GM12878 (cell line): Measurements from ENCODE around the gene LMO3. TPM values are rescaled to one million over a fixed set of nuclear protein-coding genes. Genes with fewer than 3 reads are reported as not detected.

ENCODE experiments used
- ATAC-seq: fragments of 200-7000 bp; cut with Tn5 transposase; 3 replicates; pipeline ENCODE4 v1.9.1; 2020; ENCODE audit warnings: mild to moderate bottlenecking, moderate library complexity
- BruUV-seq: library from RNA; stranded (reverse); fragments of 400-500 nt; replicated peaks from 2 replicates; lab custom pipeline; 2021; lab: Mats Ljungman, UMichigan
- CTCF ChIA-PET: fragments of 300-600 bp; sonication (Branson Sonifier 250); formaldehyde crosslinking; extraction: SDS; loops from one replicate; lab custom pipeline; 2021; ENCODE audit warnings: inconsistent platforms; lab: Yijun Ruan, JAX
- POLR2A ChIA-PET: fragments of 350-600 bp; formaldehyde crosslinking; extraction: SDS; loops from one replicate; lab custom pipeline; 2021; ENCODE audit warnings: inconsistent platforms; lab: Charles Lee
- RAD21 ChIA-PET: fragments of 300-600 bp; sonication (Branson Sonifier 250); formaldehyde crosslinking; loops from one replicate; lab custom pipeline; 2023; ENCODE audit warnings: antibody characterized with exemption; ENCODE audit not compliant: unreplicated experiment; lab: Charles Lee
- SMC1A ChIA-PET: fragments of 300-600 bp; sonication (Branson Sonifier 250); formaldehyde crosslinking; loops from one replicate; lab custom pipeline; 2023; ENCODE audit not compliant: unreplicated experiment, uncharacterized antibody; lab: Charles Lee
- DNase-seq: peaks from one replicate; pipeline ENCODE4 v3.0.0-alpha.2; 2011; ENCODE audit warnings: low read depth, low spot score
- FAIRE-seq: peaks from 3 replicates; lab custom pipeline; 2011; peaks lifted over from hg19 to GRCh38; lab: Jason Lieb, UNC
- H2AFZ ChIP-seq: 2 replicates; pipeline ENCODE4 v1.6.0; 2011; ENCODE audit warnings: low read depth, low read length, control low read depth; ENCODE audit not compliant: control insufficient read depth
- H3K27ac ChIP-seq: 2 replicates; pipeline ENCODE4 v1.5.1; 2011; ENCODE audit warnings: control low read depth; ENCODE audit not compliant: control insufficient read depth, insufficient read depth
- H3K27me3 ChIP-seq, 2 experiments: replicated peaks in 1 of 2; 2 replicates each; pipeline versions ENCODE4 v1.6.0 to v1.6.1; 2011; ENCODE audit warnings: low read length in 1 of 2; ENCODE audit not compliant: control insufficient read depth in 2 of 2, insufficient read depth in 2 of 2
- H3K36me3 ChIP-seq, 2 experiments: 2 replicates each; pipeline ENCODE4 v1.5.1; 2011; ENCODE audit warnings: low read length in 1 of 2; ENCODE audit not compliant: control insufficient read depth in 2 of 2, insufficient read depth in 2 of 2
- H3K4me1 ChIP-seq: 2 replicates; pipeline ENCODE4 v1.6.1; 2011; ENCODE audit warnings: mild to moderate bottlenecking, low read length, moderate library complexity, mixed read lengths; ENCODE audit not compliant: control insufficient read depth, insufficient read depth
- H3K4me2 ChIP-seq: 2 replicates; pipeline ENCODE4 v1.6.0; 2011; ENCODE audit warnings: control low read depth; ENCODE audit not compliant: control insufficient read depth, insufficient read depth
- H3K4me3 ChIP-seq: fragments of 200-600 bp; sonication (generic); 2 replicates; pipeline ENCODE4 v1.5.1; 2016
- H3K79me2 ChIP-seq: 2 replicates; pipeline ENCODE4 v1.6.0; 2011; ENCODE audit warnings: low read length; ENCODE audit not compliant: control insufficient read depth, insufficient read depth
- H3K9ac ChIP-seq: 2 replicates; pipeline ENCODE4 v1.8.0; 2011; ENCODE audit warnings: low read length, control low read depth, mixed read lengths; ENCODE audit not compliant: control insufficient read depth, insufficient read depth
- H3K9me3 ChIP-seq: replicated peaks from 3 replicates; pipeline ENCODE4 v1.5.1; 2011; ENCODE audit warnings: mild to moderate bottlenecking, low read length; ENCODE audit not compliant: control insufficient read depth, insufficient read depth
- H4K20me1 ChIP-seq: 2 replicates; pipeline ENCODE4 v1.6.0; 2011; ENCODE audit not compliant: control insufficient read depth, insufficient read depth
- CHD2 ChIP-seq: IDR thresholded peaks from 2 replicates; pipeline ENCODE4 v1.6.1; 2011; ENCODE audit warnings: low read depth, low read length, improper control_type of control experiment, borderline replicate concordance
- HCFC1 ChIP-seq: fragments of 150-350 bp; IDR thresholded peaks from 2 replicates; pipeline ENCODE4 v1.6.1; 2014; ENCODE audit warnings: low read length
- JUND ChIP-seq: IDR thresholded peaks from 2 replicates; pipeline ENCODE4 v1.6.1; 2012; ENCODE audit warnings: low read depth, mild to moderate bottlenecking, low read length, improper control_type of control experiment, moderate library complexity
- LARP7 ChIP-seq: fragments of 450-650 bp; IDR thresholded peaks from 2 replicates; pipeline ENCODE4 v1.6.1; 2017; ENCODE audit warnings: mild to moderate bottlenecking
- MEF2B ChIP-seq: fragments of 450-650 bp; IDR thresholded peaks from 2 replicates; pipeline ENCODE4 v1.6.1; 2018; ENCODE audit warnings: mild to moderate bottlenecking, moderate library complexity; ENCODE audit not compliant: partially characterized antibody, poor library complexity, severe bottlenecking
- MXI1 ChIP-seq: fragments of 150-350 bp; IDR thresholded peaks from 2 replicates; pipeline ENCODE4 v1.6.1; 2011; ENCODE audit warnings: low read depth, mild to moderate bottlenecking, inconsistent platforms, low read length, improper control_type of control experiment
- NBN ChIP-seq: fragments of 450-650 bp; IDR thresholded peaks from 2 replicates; pipeline ENCODE4 v1.6.1; 2016
- SIX5 ChIP-seq: IDR thresholded peaks from 2 replicates; pipeline ENCODE4 v1.6.1; 2011; ENCODE audit warnings: mild to moderate bottlenecking, low read depth, low read length, moderate library complexity; ENCODE audit not compliant: severe bottlenecking
- SMAD5 ChIP-seq: IDR thresholded peaks from 2 replicates; pipeline ENCODE4 v1.6.1; 2016; ENCODE audit warnings: antibody characterized with exemption, low read depth
- SPI1 ChIP-seq: IDR thresholded peaks from 2 replicates; pipeline ENCODE4 v1.6.1; 2011; ENCODE audit warnings: low read depth, mild to moderate bottlenecking, low read length, moderate library complexity, borderline replicate concordance; ENCODE audit not compliant: insufficient read depth
- WGBS: methylation state at CpG from one replicate; pipeline ENCODE4 v1.1.6; 2016; ENCODE audit warnings: low lambda C conversion rate; ENCODE audit not compliant: insufficient replicate concordance, insufficient coverage; ENCODE audit errors: missing lambda C conversion rate; 5-methylcytosine and 5-hydroxymethylcytosine counted together
- in situ Hi-C: fragments of 300-500 bp; cut with MboI; formaldehyde crosslinking; loops from 9 replicates; pipeline ENCODE4 v1.14.3; 2018; ENCODE audit warnings: mixed read lengths
- intact Hi-C: fragments of 100-400 bp; cut with micrococcal nuclease; formaldehyde crosslinking; loops from one replicate; pipeline ENCODE4 v1.14.2; 2022; ENCODE audit not compliant: unreplicated experiment
- polyA plus RNA-seq, 11 experiments: library from polyadenylated mRNA; depleted of rRNA in 4 of 11; unstranded in 6 of 11; stranded (reverse) in 5 of 11; fragments of >200 nt; fragmentation: Nextera tagmentation in 4 of 11; fragmentation: Illumina TruSeq in 1 of 11; extraction: Ambion mirVana in 4 of 11; extraction: Trizol in 1 of 11; gene quantifications; 1 replicate in 1 of 11; 2 replicates in 10 of 11; pipeline versions ENCODE4 v1.2.1 to v1.2.3, GENCODE V29; 2011 to 2016; ENCODE audit warnings: inconsistent platforms in 2 of 11, missing spikeins in 2 of 11, low read depth in 1 of 11
- total RNA-seq, 4 experiments: library from RNA; depleted of rRNA in 3 of 4; stranded (reverse); fragments of >200 nt in 3 of 4; fragmentation: Illumina TruSeq in 1 of 4; extraction: Trizol in 1 of 4; gene quantifications; 2 replicates each; pipeline versions ENCODE4 v1.2.1 to v1.2.3, GENCODE V29; 2013 to 2021
- TF ChIP-seq, protein P1 (sequence below): fragments of 450-650 bp; IDR thresholded peaks from 2 replicates; pipeline ENCODE4 v1.6.1; 2017; ENCODE audit warnings: mild to moderate bottlenecking, moderate library complexity
- TF ChIP-seq, protein P2 (sequence below): IDR thresholded peaks from 2 replicates; pipeline ENCODE4 v1.6.1; 2012; ENCODE audit warnings: low read depth, low read length, improper control_type of control experiment

LMO3 gene
- total and polyA plus RNA-seq, 10 of the 15 experiments (the other 5 are each of a cell fraction or from before 2014, with no cell fraction given), result 1.6 to 13.5 (median 1.9) TPM

DNA sequence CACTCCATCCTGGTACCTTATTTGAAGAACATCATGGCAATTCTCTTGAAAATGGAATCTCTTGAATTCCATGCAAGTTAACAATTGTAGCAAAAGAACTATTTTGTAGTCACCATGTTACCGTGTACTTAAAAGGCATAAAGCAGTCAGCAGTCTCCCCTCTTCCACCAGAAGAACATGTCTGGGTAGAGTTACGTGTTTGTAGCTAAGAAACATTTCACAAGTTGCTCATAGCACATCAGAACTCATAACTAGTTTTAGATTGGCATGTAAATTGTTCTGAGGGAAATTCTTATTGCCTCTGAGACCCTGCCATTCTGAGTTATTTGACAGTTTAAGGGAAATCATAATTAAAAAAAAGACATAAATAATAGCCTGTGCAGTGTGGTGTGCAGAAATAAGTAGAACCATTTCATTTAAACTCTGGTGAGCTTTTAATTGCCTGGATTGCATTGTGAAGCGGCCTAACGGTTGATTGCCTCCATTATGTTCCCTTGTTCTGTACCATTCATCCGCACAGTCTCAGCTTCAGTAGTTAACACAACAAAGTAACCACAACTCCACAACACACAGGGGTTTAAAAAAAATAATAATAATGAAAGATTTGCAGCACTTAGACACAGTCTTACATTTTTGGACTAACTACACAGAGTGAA, 2.6 kb downstream of the LMO3 start:
- SMC1A ChIA-PET, result interaction anchor here (0.8 to 9.7 kb wide), 18 partner anchors 7 to 257 kb away, joined by 3 to 121 read pairs (median 4); partner anchors contain the start of gene LMO3
- H3K27me3 ChIP-seq, result no peaks in the 10 kb centered on the region; a peak in 2 of 4 replicates
- POLR2A ChIA-PET, result interaction anchor here (1.1 kb wide), 1 partner anchor 13 kb away, joined by 3 read pairs; no protein-coding TSS in a partner anchor
- in situ Hi-C loops (no loop called here), intact Hi-C loops (no loop called here)
- no peak for FAIRE-seq
- no peak for ATAC-seq
- no peaks in the 10 kb centered on the region for H3K36me3 ChIP-seq
- BruUV-seq, result no TSS peak
- no peak overlapping the region for H3K9ac ChIP-seq
- H3K4me3 ChIP-seq, result no peak overlapping the region
- H3K4me2 ChIP-seq, result no peak overlapping the region
- TF ChIP-seq HCFC1 (no peak), SPI1 (no peak), CHD2 (no peak), SIX5 (no peak)
- no peak overlapping the region for H3K27ac ChIP-seq
- CTCF ChIA-PET, result interaction anchor here (1.3 to 1.9 kb wide), 5 partner anchors 10 to 218 kb away, joined by 3 to 5 read pairs (median 4); no protein-coding TSS in a partner anchor
- no peaks in the 10 kb centered on the region for H3K9me3 ChIP-seq
- no peaks in the 10 kb centered on the region for H3K4me1 ChIP-seq
- H4K20me1 ChIP-seq, result no peaks in the 10 kb centered on the region
- 41% methylated on average over 5 of the region's 5 CpGs for WGBS
- no peak for DNase-seq
- RAD21 ChIA-PET, result interaction anchor here (0.9 to 3.8 kb wide), 5 partner anchors 8 to 82 kb away, joined by 3 to 29 read pairs (median 6); no protein-coding TSS in a partner anchor
- no peak overlapping the region for H2AFZ ChIP-seq
- H3K79me2 ChIP-seq, result no peaks in the 10 kb centered on the region

DNA sequence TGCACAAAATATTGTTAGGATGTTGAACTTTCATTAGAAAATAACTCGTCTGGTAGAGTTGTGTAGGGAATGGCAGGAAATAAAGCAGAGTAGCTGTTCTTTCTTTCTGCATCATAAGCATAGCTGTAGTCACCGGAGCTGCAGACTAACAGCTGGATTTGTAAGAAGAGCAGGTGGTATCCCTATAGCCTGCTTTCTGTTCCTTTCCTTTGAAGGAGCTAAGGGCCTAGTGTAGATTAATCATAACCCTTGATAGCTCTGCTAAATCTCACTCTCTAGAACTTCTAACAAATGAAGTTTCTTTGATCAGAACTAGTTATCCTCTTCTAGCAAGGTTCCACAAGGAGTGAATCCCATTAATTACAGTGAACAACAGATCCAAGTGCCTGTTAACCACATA, 3.5 kb downstream of the LMO3 start:
- RAD21 ChIA-PET, result interaction anchor here (0.6 to 3.8 kb wide), 8 partner anchors 9 to 655 kb away, joined by 3 to 29 read pairs (median 3); no protein-coding TSS in a partner anchor
- intact Hi-C loops, result no loop called here
- 35% methylated on average over 2 of the region's 2 CpGs for WGBS
- TF ChIP-seq SMAD5, result no peak
- no peak for TF ChIP-seq LARP7
- TF ChIP-seq, protein P1, sequence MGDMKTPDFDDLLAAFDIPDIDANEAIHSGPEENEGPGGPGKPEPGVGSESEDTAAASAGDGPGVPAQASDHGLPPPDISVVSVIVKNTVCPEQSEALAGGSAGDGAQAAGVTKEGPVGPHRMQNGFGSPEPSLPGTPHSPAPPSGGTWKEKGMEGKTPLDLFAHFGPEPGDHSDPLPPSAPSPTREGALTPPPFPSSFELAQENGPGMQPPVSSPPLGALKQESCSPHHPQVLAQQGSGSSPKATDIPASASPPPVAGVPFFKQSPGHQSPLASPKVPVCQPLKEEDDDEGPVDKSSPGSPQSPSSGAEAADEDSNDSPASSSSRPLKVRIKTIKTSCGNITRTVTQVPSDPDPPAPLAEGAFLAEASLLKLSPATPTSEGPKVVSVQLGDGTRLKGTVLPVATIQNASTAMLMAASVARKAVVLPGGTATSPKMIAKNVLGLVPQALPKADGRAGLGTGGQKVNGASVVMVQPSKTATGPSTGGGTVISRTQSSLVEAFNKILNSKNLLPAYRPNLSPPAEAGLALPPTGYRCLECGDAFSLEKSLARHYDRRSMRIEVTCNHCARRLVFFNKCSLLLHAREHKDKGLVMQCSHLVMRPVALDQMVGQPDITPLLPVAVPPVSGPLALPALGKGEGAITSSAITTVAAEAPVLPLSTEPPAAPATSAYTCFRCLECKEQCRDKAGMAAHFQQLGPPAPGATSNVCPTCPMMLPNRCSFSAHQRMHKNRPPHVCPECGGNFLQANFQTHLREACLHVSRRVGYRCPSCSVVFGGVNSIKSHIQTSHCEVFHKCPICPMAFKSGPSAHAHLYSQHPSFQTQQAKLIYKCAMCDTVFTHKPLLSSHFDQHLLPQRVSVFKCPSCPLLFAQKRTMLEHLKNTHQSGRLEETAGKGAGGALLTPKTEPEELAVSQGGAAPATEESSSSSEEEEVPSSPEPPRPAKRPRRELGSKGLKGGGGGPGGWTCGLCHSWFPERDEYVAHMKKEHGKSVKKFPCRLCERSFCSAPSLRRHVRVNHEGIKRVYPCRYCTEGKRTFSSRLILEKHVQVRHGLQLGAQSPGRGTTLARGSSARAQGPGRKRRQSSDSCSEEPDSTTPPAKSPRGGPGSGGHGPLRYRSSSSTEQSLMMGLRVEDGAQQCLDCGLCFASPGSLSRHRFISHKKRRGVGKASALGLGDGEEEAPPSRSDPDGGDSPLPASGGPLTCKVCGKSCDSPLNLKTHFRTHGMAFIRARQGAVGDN, result no peak
- TF ChIP-seq, protein P2, sequence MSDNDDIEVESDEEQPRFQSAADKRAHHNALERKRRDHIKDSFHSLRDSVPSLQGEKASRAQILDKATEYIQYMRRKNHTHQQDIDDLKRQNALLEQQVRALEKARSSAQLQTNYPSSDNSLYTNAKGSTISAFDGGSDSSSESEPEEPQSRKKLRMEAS, result no peak
- no peak for TF ChIP-seq NBN
- no peak for TF ChIP-seq MXI1
- TF ChIP-seq JUND, result no peak
- no peak for TF ChIP-seq MEF2B

More for the DNA sequence above, 3.5 kb downstream of the LMO3 start:
- peak; percentile 9; the same call in 1 of the 3 replicates for ATAC-seq
- CTCF ChIA-PET, result interaction anchor here (0.7 to 3.1 kb wide), 9 partner anchors 8 to 217 kb away, joined by 3 to 10 read pairs (median 3); no protein-coding TSS in a partner anchor
- H3K9me3 ChIP-seq, result no peaks in the 10 kb centered on the region
- DNase-seq, result no peak
- SMC1A ChIA-PET, result interaction anchor here (0.8 to 9.7 kb wide), 21 partner anchors 8 to 256 kb away, joined by 3 to 121 read pairs (median 4); partner anchors contain the start of gene LMO3
- no peak overlapping the region for H3K27ac ChIP-seq
- FAIRE-seq, result no peak
- no peaks in the 10 kb centered on the region; a peak in 1 of 4 replicates for H3K27me3 ChIP-seq
- no TSS peak for BruUV-seq
- POLR2A ChIA-PET, result interaction anchor here (0.9 to 2.2 kb wide), 2 partner anchors 8 to 34 kb away, joined by 3 to 6 read pairs; no protein-coding TSS in a partner anchor
- H3K79me2 ChIP-seq, result no peaks in the 10 kb centered on the region
- in situ Hi-C loops, result no loop called here
- no peak overlapping the region for H2AFZ ChIP-seq
- H3K9ac ChIP-seq, result no peak overlapping the region
- no peaks in the 10 kb centered on the region for H4K20me1 ChIP-seq
- H3K4me1 ChIP-seq, result no peaks in the 10 kb centered on the region
- no peak overlapping the region for H3K4me2 ChIP-seq
- H3K36me3 ChIP-seq, result no peaks in the 10 kb centered on the region
- no peak overlapping the region for H3K4me3 ChIP-seq
